Astrocyte (in vitro differentiated cells and primary cell): Measurements from ENCODE around the gene ATOSB.

Source experiments
- CTCF ChIP-seq: IDR thresholded peaks from 2 replicates; pipeline ENCODE4 v1.5.1; 2011; ENCODE audit warnings: low read depth, mild to moderate bottlenecking, inconsistent platforms, low read length, moderate library complexity; ENCODE audit not compliant: insufficient read depth
- EZH2 ChIP-seq: IDR thresholded peaks from 2 replicates; pipeline ENCODE4 v1.6.1; 2012; ENCODE audit warnings: mild to moderate bottlenecking, low read length, inconsistent platforms; ENCODE audit not compliant: insufficient read depth

GRCh38 chr9:35069020-35069419 is 46.6 kb downstream of the ATOSB start:
- TF ChIP-seq CTCF (no peak), EZH2 (no peak)
